Central memory CD8-positive, alpha-beta T cell (primary cell): ENCODE results near the gene SPATA45.

Experiments used
- ATAC-seq: fragments of 150-1000 bp; cut with Tn5 transposase; replicated peaks from 2 replicates; pipeline ENCODE4 v1.10.0; 2022; ENCODE audit warnings: mild to moderate bottlenecking, moderate FRiP score, moderate number of reproducible peaks; ENCODE audit not compliant: poor library complexity, severe bottlenecking; ENCODE audit errors: extremely low read depth
- DNase-seq, 2 donors: peaks; one replicate each; pipeline ENCODE4 v3.0.0; 2021; ENCODE audit warnings: low spot score in 2 of 2
- H3K27ac Mint-ChIP-seq: one replicate; pipeline ENCODE4 v1.8.0; 2022; ENCODE audit warnings: low read depth, mild to moderate bottlenecking, moderate library complexity, mixed read lengths
- H3K27me3 Mint-ChIP-seq: one replicate; pipeline ENCODE4 v1.8.0; 2022; ENCODE audit warnings: mixed read lengths
- H3K36me3 Mint-ChIP-seq: one replicate; pipeline ENCODE4 v1.8.0; 2022; ENCODE audit warnings: mild to moderate bottlenecking, moderate library complexity, mixed read lengths; ENCODE audit not compliant: insufficient read depth
- H3K4me1 Mint-ChIP-seq: one replicate; pipeline ENCODE4 v1.8.0; 2022; ENCODE audit warnings: mixed read lengths
- H3K4me3 Mint-ChIP-seq: one replicate; pipeline ENCODE4 v1.8.0; 2022; ENCODE audit warnings: mild to moderate bottlenecking, moderate library complexity, mixed read lengths
- H3K9me3 Mint-ChIP-seq: one replicate; pipeline ENCODE4 v1.8.0; 2022; ENCODE audit warnings: mixed read lengths

SPATA45 gene

GRCh38 chr1:212791261-212791675 is 56.2 kb downstream of the SPATA45 start:
- no peak for DNase-seq
- Mint-ChIP-seq H3K9me3 (no peaks in the 10 kb centered on the region), H3K27ac (peak overlapping the region; percentile 98), H3K36me3 (peaks cover 18% of the 10 kb centered on the region), H3K4me1 (peaks cover 24% of the 10 kb centered on the region), H3K4me3 (peak overlapping the region; percentile 94), H3K27me3 (no peaks in the 10 kb centered on the region)
- ATAC-seq: peak; percentile 57

- no peak for DNase-seq
- peaks cover 28% of the 10 kb centered on the region for H3K36me3 Mint-ChIP-seq
- H3K27me3 Mint-ChIP-seq: no peaks in the 10 kb centered on the region
- no peak for ATAC-seq
- H3K4me1 Mint-ChIP-seq: peaks cover 11% of the 10 kb centered on the region
- H3K27ac Mint-ChIP-seq: no peak overlapping the region
- no peak overlapping the region for H3K4me3 Mint-ChIP-seq
- H3K9me3 Mint-ChIP-seq: no peaks in the 10 kb centered on the region
These were observed 61.6 kb downstream of the SPATA45 start for GRCh38 chr1:212785871-212786270.

GRCh38 chr1:212783976-212784375 is 63.5 kb downstream of the SPATA45 start:
- Mint-ChIP-seq H3K27me3 (no peaks in the 10 kb centered on the region), H3K4me1 (peaks cover 11% of the 10 kb centered on the region)

GRCh38 chr1:212782422-212783154 is 64.9 kb downstream of the SPATA45 start:
- no peak for DNase-seq
- Mint-ChIP-seq H3K4me3 (no peak overlapping the region), H3K4me1 (peaks cover 6% of the 10 kb centered on the region), H3K36me3 (peaks cover 30% of the 10 kb centered on the region), H3K9me3 (no peaks in the 10 kb centered on the region), H3K27me3 (no peaks in the 10 kb centered on the region), H3K27ac (no peak overlapping the region)
- ATAC-seq: no peak

More at GRCh38 chr1:212783976-212784375, 63.5 kb downstream of the SPATA45 start:
- Mint-ChIP-seq H3K36me3 (peaks cover 28% of the 10 kb centered on the region), H3K4me3 (no peak overlapping the region), H3K27ac (no peak overlapping the region), H3K9me3 (no peaks in the 10 kb centered on the region)
- no peak for ATAC-seq
- no peak for DNase-seq

- no peak for ATAC-seq
- H3K4me1 Mint-ChIP-seq: peaks cover 6% of the 10 kb centered on the region
These were observed 66.2 kb downstream of the SPATA45 start for GRCh38 chr1:212781225-212781624.

GRCh38 chr1:212780759-212781158 is 66.7 kb downstream of the SPATA45 start:
- Mint-ChIP-seq H3K27ac (no peak overlapping the region), H3K9me3 (no peaks in the 10 kb centered on the region), H3K27me3 (no peaks in the 10 kb centered on the region), H3K4me3 (no peak overlapping the region), H3K36me3 (peaks cover 27% of the 10 kb centered on the region), H3K4me1 (peaks cover 6% of the 10 kb centered on the region)
- ATAC-seq (no peak), DNase-seq (no peak)

More at GRCh38 chr1:212781225-212781624, 66.2 kb downstream of the SPATA45 start:
- Mint-ChIP-seq H3K36me3 (peaks cover 28% of the 10 kb centered on the region), H3K27ac (no peak overlapping the region), H3K4me3 (no peak overlapping the region), H3K27me3 (no peaks in the 10 kb centered on the region), H3K9me3 (no peaks in the 10 kb centered on the region)
- no peak for DNase-seq
